SK-N-SH (cell line): Measurements from ENCODE around the gene ELAVL2.

Experiments used
- CTCF ChIP-seq: fragments of 200-600 bp; sonication (generic); IDR thresholded peaks from 2 replicates; pipeline ENCODE4 v1.6.1; 2017; ENCODE audit warnings: antibody characterized with exemption, mild to moderate bottlenecking, moderate library complexity
- GATA2 ChIP-seq: sonication (generic); formaldehyde crosslinking; IDR thresholded peaks from 2 replicates; pipeline ENCODE4 v1.5.0; 2020; ENCODE audit warnings: mild to moderate bottlenecking, missing genetic modification reagents
- NRF1 ChIP-seq: IDR thresholded peaks from 2 replicates; pipeline ENCODE4 v1.6.1; 2012; ENCODE audit warnings: low read depth, mild to moderate bottlenecking, low read length
- TAF1 ChIP-seq: IDR thresholded peaks from 2 replicates; pipeline ENCODE4 v1.6.1; 2012; ENCODE audit warnings: low read depth, mild to moderate bottlenecking, low read length, moderate library complexity, borderline replicate concordance
- YY1 ChIP-seq: IDR thresholded peaks from 2 replicates; pipeline ENCODE4 v1.4.0; 2012; ENCODE audit warnings: low read depth, mild to moderate bottlenecking

DNA sequence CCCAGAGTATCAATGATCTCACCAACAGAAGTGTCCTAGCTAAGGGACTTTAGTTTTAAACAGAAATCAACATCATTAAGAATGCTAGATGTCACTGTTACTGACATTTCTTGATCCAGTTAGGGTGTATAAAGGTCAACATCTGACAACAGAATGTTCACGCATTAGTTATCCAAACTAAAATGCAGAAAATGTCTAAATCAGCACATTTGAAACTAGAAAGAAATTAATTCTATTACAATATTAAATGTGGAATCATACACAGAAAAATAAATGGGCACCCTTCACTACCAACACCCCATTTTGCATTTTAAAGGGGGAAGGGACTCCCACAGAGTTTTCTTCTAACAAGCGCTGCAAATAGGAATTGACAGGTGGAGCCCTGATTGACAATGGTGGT is 24.5 kb downstream of the ELAVL2 start:
- no peak for TF ChIP-seq NRF1
- TF ChIP-seq YY1: no peak
- no peak for TF ChIP-seq TAF1
- TF ChIP-seq CTCF: no peak
- no peak for TF ChIP-seq GATA2 (CRISPR knock-in tag)
